ENCODE data around the gene FBXL16. TPM values are rescaled to one million over a fixed set of nuclear protein-coding genes. Genes with fewer than 3 reads are reported as not detected.

FBXL16 gene
- polyA plus RNA-seq, 4 donors, result 0.79 to 2.0 (median 1.2) TPM

GRCh38 chr16:648071-648780 lies 57.4 kb downstream of the FBXL16 start:
- no peak for DNase-seq (ENCODE audit: low read depth in 4 of 4, low spot score in 3 of 4)

GRCh38 chr16:647173-647902 lies 58.3 kb downstream of the FBXL16 start:
- no peak for DNase-seq (ENCODE audit: low read depth in 4 of 4, low spot score in 3 of 4)

- no peak for DNase-seq (ENCODE audit: low read depth in 4 of 4, low spot score in 3 of 4)
These were observed 58.9 kb downstream of the FBXL16 start for GRCh38 chr16:646679-647172.

GRCh38 chr16:645852-646678 lies 59.5 kb downstream of the FBXL16 start:
- DNase-seq (ENCODE audit: low read depth in 4 of 4, low spot score in 3 of 4), result no peak

DNA sequence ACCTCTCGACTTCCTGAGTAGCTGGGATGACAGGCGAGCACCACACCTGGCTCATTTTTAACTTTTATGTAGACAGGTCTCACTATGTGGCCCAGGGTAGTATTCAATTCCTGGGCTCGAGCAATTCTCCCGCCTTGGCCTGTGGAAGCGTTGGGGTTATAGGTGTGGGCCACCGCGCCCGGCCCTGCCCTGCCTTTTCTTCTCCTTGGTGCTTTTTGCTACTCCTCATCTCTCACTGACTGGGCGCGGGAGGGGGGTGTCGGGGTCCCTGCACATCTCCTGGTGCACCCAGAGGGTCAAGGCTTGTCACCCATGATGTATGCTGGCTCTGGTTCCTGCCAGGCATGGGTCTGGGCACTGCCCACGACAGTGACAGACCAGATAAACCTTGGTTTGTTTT lies 61.0 kb downstream of the FBXL16 start:
- no peak for DNase-seq (ENCODE audit: low read depth in 4 of 4, low spot score in 3 of 4)

- DNase-seq (ENCODE audit: low read depth in 4 of 4, low spot score in 3 of 4), result no peak
These were observed 62.6 kb downstream of the FBXL16 start for GRCh38 chr16:643050-643368.

Other genes with a start within 250 kb of the FBXL16 start
- 10 to 100 TPM; 16.2 to 36.6 (median 23.5) TPM for gene CAPN15, start 178.1 kb downstream of the FBXL16 start, polyA plus RNA-seq (ENCODE audit: insufficient read length in 4 of 4)
- gene PRR35, start 145.4 kb downstream of the FBXL16 start, polyA plus RNA-seq (ENCODE audit: insufficient read length in 4 of 4), result 10 to 100 TPM in 1 of 4 donors, 1 to 10 TPM in 2, under 1 TPM in 1; 0.59 to 21.7 (median 8.6) TPM
- 10 to 100 TPM in 1 of 4 donors, 1 to 10 TPM in 3; 2.7 to 10.3 (median 5.8) TPM for gene NHLRC4, start 138.8 kb downstream of the FBXL16 start, polyA plus RNA-seq (ENCODE audit: insufficient read length in 4 of 4)
- gene PIGQ, start 135.8 kb downstream of the FBXL16 start, polyA plus RNA-seq (ENCODE audit: insufficient read length in 4 of 4), result 10 to 100 TPM; 28.0 to 89.7 (median 50.2) TPM
- gene RAB40C, start 115.7 kb downstream of the FBXL16 start, polyA plus RNA-seq (ENCODE audit: insufficient read length in 4 of 4), result 10 to 100 TPM; 12.4 to 32.9 (median 16.1) TPM
- 1 to 10 TPM in 3 of 4 donors, under 1 TPM in 1; 0.82 to 3.5 (median 1.1) TPM for gene WFIKKN1, start 74.8 kb downstream of the FBXL16 start, polyA plus RNA-seq (ENCODE audit: insufficient read length in 4 of 4)
- 10 to 100 TPM; 44.5 to 67.1 (median 45.4) TPM for gene METTL26, start 69.5 kb downstream of the FBXL16 start, polyA plus RNA-seq (ENCODE audit: insufficient read length in 4 of 4)
- gene MCRIP2, start 64.0 kb downstream of the FBXL16 start, polyA plus RNA-seq (ENCODE audit: insufficient read length in 4 of 4), result 10 to 100 TPM in 3 of 4 donors, 1 to 10 TPM in 1; 3.5 to 30.3 (median 15.3) TPM
- gene WDR90, start 56.4 kb downstream of the FBXL16 start, polyA plus RNA-seq (ENCODE audit: insufficient read length in 4 of 4), result 10 to 100 TPM; 26.1 to 76.2 (median 35.0) TPM
- 100 to 1,000 TPM in 1 of 4 donors, 10 to 100 TPM in 3; 56.9 to 127 (median 63.7) TPM for gene RHOT2, start 37.7 kb downstream of the FBXL16 start, polyA plus RNA-seq (ENCODE audit: insufficient read length in 4 of 4)
- 1 to 10 TPM in 3 of 4 donors, under 1 TPM in 1; 0.91 to 2.8 (median 1.1) TPM for gene RHBDL1, start 30.1 kb downstream of the FBXL16 start, polyA plus RNA-seq (ENCODE audit: insufficient read length in 4 of 4)
- 100 to 1,000 TPM in 2 of 4 donors, 10 to 100 TPM in 2; 84.9 to 143 (median 105) TPM for gene STUB1, start 25.4 kb downstream of the FBXL16 start, polyA plus RNA-seq (ENCODE audit: insufficient read length in 4 of 4)
- 10 to 100 TPM; 44.5 to 67.9 (median 60.9) TPM for gene JMJD8, start 21.5 kb downstream of the FBXL16 start, polyA plus RNA-seq (ENCODE audit: insufficient read length in 4 of 4)
- 10 to 100 TPM in 1 of 4 donors, 1 to 10 TPM in 3; 8.4 to 15.0 (median 9.9) TPM for gene WDR24, start 15.4 kb downstream of the FBXL16 start, polyA plus RNA-seq (ENCODE audit: insufficient read length in 4 of 4)
- gene METRN, start 9.3 kb upstream of the FBXL16 start, polyA plus RNA-seq (ENCODE audit: insufficient read length in 4 of 4), result 10 to 100 TPM in 2 of 4 donors, 1 to 10 TPM in 2; 5.2 to 12.1 (median 9.2) TPM
- gene ANTKMT, start 15.3 kb upstream of the FBXL16 start, polyA plus RNA-seq (ENCODE audit: insufficient read length in 4 of 4), result 10 to 100 TPM in 3 of 4 donors, 1 to 10 TPM in 1; 8.9 to 28.2 (median 10.8) TPM
- 1 to 10 TPM in 3 of 4 donors, under 1 TPM in 1; 0.86 to 3.5 (median 2.2) TPM for gene CCDC78, start 20.6 kb upstream of the FBXL16 start, polyA plus RNA-seq (ENCODE audit: insufficient read length in 4 of 4)
- gene HAGHL, start 21.3 kb upstream of the FBXL16 start, polyA plus RNA-seq (ENCODE audit: insufficient read length in 4 of 4), result 1 to 10 TPM; 2.4 to 7.9 (median 4.1) TPM
- 10 to 100 TPM; 15.8 to 31.2 (median 22.2) TPM for gene CIAO3, start 35.2 kb upstream of the FBXL16 start, polyA plus RNA-seq (ENCODE audit: insufficient read length in 4 of 4)
- gene MSLN, start 54.9 kb upstream of the FBXL16 start, polyA plus RNA-seq (ENCODE audit: insufficient read length in 4 of 4), result 10 to 100 TPM in 3 of 4 donors, 1 to 10 TPM in 1; 2.3 to 27.1 (median 12.3) TPM
- gene RPUSD1, start 82.6 kb upstream of the FBXL16 start, polyA plus RNA-seq (ENCODE audit: insufficient read length in 4 of 4), result 10 to 100 TPM in 3 of 4 donors, 1 to 10 TPM in 1; 8.5 to 16.5 (median 10.5) TPM
- 10 to 100 TPM; 19.9 to 48.6 (median 23.0) TPM for gene CHTF18, start 82.8 kb upstream of the FBXL16 start, polyA plus RNA-seq (ENCODE audit: insufficient read length in 4 of 4)
- gene GNG13, start 94.9 kb upstream of the FBXL16 start, polyA plus RNA-seq (ENCODE audit: insufficient read length in 4 of 4), result under 1 TPM in 2 of 4 donors, not detected in 2; 0.15 to 0.46 TPM